ENCODE data around the gene B9D1. TPM values are rescaled to one million over a fixed set of nuclear protein-coding genes. Genes with fewer than 3 reads are reported as not detected.

The B9D1 gene
- total and polyA plus RNA-seq, 2 experiments from 2014 or later, result 35.2 to 63.5 TPM

- TF ChIP-seq, protein P1, sequence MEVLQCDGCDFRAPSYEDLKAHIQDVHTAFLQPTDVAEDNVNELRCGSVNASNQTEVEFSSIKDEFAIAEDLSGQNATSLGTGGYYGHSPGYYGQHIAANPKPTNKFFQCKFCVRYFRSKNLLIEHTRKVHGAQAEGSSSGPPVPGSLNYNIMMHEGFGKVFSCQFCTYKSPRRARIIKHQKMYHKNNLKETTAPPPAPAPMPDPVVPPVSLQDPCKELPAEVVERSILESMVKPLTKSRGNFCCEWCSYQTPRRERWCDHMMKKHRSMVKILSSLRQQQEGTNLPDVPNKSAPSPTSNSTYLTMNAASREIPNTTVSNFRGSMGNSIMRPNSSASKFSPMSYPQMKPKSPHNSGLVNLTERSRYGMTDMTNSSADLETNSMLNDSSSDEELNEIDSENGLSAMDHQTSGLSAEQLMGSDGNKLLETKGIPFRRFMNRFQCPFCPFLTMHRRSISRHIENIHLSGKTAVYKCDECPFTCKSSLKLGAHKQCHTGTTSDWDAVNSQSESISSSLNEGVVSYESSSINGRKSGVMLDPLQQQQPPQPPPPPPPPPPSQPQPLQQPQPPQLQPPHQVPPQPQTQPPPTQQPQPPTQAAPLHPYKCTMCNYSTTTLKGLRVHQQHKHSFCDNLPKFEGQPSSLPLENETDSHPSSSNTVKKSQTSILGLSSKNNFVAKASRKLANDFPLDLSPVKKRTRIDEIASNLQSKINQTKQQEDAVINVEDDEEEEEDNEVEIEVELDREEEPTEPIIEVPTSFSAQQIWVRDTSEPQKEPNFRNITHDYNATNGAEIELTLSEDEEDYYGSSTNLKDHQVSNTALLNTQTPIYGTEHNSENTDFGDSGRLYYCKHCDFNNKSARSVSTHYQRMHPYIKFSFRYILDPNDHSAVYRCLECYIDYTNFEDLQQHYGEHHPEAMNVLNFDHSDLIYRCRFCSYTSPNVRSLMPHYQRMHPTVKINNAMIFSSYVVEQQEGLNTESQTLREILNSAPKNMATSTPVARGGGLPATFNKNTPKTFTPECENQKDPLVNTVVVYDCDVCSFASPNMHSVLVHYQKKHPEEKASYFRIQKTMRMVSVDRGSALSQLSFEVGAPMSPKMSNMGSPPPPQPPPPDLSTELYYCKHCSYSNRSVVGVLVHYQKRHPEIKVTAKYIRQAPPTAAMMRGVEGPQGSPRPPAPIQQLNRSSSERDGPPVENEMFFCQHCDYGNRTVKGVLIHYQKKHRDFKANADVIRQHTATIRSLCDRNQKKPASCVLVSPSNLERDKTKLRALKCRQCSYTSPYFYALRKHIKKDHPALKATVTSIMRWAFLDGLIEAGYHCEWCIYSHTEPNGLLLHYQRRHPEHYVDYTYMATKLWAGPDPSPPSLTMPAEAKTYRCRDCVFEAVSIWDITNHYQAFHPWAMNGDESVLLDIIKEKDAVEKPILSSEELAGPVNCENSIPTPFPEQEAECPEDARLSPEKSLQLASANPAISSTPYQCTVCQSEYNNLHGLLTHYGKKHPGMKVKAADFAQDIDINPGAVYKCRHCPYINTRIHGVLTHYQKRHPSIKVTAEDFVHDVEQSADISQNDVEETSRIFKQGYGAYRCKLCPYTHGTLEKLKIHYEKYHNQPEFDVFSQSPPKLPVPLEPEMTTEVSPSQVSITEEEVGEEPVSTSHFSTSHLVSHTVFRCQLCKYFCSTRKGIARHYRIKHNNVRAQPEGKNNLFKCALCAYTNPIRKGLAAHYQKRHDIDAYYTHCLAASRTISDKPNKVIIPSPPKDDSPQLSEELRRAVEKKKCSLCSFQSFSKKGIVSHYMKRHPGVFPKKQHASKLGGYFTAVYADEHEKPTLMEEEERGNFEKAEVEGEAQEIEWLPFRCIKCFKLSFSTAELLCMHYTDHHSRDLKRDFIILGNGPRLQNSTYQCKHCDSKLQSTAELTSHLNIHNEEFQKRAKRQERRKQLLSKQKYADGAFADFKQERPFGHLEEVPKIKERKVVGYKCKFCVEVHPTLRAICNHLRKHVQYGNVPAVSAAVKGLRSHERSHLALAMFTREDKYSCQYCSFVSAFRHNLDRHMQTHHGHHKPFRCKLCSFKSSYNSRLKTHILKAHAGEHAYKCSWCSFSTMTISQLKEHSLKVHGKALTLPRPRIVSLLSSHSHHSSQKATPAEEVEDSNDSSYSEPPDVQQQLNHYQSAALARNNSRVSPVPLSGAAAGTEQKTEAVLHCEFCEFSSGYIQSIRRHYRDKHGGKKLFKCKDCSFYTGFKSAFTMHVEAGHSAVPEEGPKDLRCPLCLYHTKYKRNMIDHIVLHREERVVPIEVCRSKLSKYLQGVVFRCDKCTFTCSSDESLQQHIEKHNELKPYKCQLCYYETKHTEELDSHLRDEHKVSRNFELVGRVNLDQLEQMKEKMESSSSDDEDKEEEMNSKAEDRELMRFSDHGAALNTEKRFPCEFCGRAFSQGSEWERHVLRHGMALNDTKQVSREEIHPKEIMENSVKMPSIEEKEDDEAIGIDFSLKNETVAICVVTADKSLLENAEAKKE (CRISPR knock-in tag; IDR thresholded peaks at IDR 0.05), result no peak
- TF ChIP-seq ZNF114 (CRISPR knock-in tag; IDR thresholded peaks at IDR 0.05) (no peak), JUNB (IDR thresholded peaks at IDR 0.05; ENCODE audit: unreplicated experiment) (no peak), NANOG (IDR thresholded peaks at IDR 0.05; ENCODE audit: borderline replicate concordance) (no peak)
Observed at GRCh38 chr17:19376811-19377210, 14.3 kb upstream of the B9D1 start (continued).

DNA sequence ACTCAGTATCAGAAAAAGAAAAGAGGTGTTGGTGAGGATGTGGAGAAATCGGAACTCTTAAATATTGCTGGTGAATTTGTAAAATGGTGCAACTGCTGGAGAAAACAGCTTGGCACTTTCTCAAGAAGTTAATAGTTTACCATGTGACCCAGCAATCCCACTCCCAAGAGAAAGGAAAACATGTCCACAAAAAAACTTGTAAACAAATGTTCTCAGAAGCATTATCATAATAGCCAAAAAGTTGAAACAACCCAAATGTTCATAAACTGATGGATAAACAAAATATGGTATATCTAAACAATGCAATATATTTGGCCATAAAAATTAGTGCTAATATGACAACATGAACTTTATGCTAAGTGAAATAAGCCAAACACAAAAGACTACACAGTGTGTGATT, 13.2 kb upstream of the B9D1 start:
- ATAC-seq (no peak), DNase-seq (ENCODE audit: low spot score) (no peak)
- no peaks in the 10 kb centered on the region for H3K27me3 ChIP-seq (ENCODE audit: insufficient read depth)
- peaks cover 10% of the 10 kb centered on the region for H3K36me3 ChIP-seq (ENCODE audit: insufficient read depth)
- Mint-ChIP-seq H3K9me3 (no peaks in the 10 kb centered on the region), H3K4me3 (peak overlapping the region; percentile 51), H3K4me1 (peaks cover 24% of the 10 kb centered on the region), H3K27me3 (ENCODE audit: insufficient read depth, low read depth, poor library complexity) (peaks cover 15% of the 10 kb centered on the region), H3K27ac (no peak overlapping the region), H3K36me3 (ENCODE audit: low read depth) (peaks cover 18% of the 10 kb centered on the region)
- H3F3A ChIP-seq (replicated peaks; ENCODE audit: low read depth), result peaks cover 11% of the 10 kb centered on the region; the same call in 1 of the 2 replicates
- no peak overlapping the region for H3K27ac ChIP-seq (ENCODE audit: low read depth)
- H4K20me1 ChIP-seq (replicated peaks; ENCODE audit: insufficient read depth), result peaks cover 13% of the 10 kb centered on the region
- peaks cover 29% of the 10 kb centered on the region for H3K79me2 ChIP-seq (replicated peaks; ENCODE audit: insufficient read depth)
- H3K9me2 ChIP-seq (ENCODE audit: insufficient read depth), result no peaks in the 10 kb centered on the region
- no peak overlapping the region for H3K4me2 ChIP-seq
- H3K4me3 ChIP-seq, result no peak overlapping the region
- H2AFZ ChIP-seq, result no peak overlapping the region
- peaks cover 10% of the 10 kb centered on the region for H3K4me1 ChIP-seq (ENCODE audit: insufficient read depth)
- TF ChIP-seq, protein P1 (CRISPR knock-in tag; IDR thresholded peaks at IDR 0.05), result no peak
- no peak for TF ChIP-seq ZNF114 (CRISPR knock-in tag; IDR thresholded peaks at IDR 0.05)
- no peak for TF ChIP-seq JUNB (IDR thresholded peaks at IDR 0.05; ENCODE audit: unreplicated experiment)
- TF ChIP-seq, protein P2, sequence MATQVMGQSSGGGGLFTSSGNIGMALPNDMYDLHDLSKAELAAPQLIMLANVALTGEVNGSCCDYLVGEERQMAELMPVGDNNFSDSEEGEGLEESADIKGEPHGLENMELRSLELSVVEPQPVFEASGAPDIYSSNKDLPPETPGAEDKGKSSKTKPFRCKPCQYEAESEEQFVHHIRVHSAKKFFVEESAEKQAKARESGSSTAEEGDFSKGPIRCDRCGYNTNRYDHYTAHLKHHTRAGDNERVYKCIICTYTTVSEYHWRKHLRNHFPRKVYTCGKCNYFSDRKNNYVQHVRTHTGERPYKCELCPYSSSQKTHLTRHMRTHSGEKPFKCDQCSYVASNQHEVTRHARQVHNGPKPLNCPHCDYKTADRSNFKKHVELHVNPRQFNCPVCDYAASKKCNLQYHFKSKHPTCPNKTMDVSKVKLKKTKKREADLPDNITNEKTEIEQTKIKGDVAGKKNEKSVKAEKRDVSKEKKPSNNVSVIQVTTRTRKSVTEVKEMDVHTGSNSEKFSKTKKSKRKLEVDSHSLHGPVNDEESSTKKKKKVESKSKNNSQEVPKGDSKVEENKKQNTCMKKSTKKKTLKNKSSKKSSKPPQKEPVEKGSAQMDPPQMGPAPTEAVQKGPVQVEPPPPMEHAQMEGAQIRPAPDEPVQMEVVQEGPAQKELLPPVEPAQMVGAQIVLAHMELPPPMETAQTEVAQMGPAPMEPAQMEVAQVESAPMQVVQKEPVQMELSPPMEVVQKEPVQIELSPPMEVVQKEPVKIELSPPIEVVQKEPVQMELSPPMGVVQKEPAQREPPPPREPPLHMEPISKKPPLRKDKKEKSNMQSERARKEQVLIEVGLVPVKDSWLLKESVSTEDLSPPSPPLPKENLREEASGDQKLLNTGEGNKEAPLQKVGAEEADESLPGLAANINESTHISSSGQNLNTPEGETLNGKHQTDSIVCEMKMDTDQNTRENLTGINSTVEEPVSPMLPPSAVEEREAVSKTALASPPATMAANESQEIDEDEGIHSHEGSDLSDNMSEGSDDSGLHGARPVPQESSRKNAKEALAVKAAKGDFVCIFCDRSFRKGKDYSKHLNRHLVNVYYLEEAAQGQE (IDR thresholded peaks at IDR 0.05; ENCODE audit: unreplicated experiment), result no peak
